Urothelium cell line (cell line): ENCODE results near the gene LIPE.
A peak's percentile ranks its signal among the peaks of the same experiment; 100 is the strongest.

ENCODE experiments used
- DNase-seq: peaks from one replicate; pipeline ENCODE4 v3.0.0; 2011; ENCODE audit warnings: low spot score, mixed read lengths
- FAIRE-seq: peaks from 2 replicates; lab custom pipeline; 2011; peaks lifted over from hg19 to GRCh38; lab: Jason Lieb, UNC

The LIPE gene

DNA sequence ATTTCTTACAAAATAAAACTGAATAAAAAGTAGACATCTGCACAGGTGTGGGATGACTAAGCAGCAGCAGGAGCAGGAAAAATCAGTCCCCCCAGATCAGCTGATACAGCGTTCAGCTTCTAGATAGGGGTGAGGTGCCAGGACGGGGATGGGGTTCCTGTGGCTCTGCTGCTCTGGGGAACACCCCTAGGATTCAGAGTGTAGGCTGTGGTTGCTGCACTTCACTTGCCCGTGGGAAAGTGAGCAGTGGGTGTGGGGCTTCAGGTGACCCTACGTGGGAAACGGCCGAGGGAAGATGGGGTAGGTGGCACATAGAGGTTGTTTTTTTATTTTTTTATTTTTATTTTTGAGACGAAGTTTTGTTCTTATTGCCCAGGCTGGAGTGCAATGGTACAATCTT is 18.8 kb upstream of the LIPE start:
- no peak for FAIRE-seq
- no peak for DNase-seq

DNA sequence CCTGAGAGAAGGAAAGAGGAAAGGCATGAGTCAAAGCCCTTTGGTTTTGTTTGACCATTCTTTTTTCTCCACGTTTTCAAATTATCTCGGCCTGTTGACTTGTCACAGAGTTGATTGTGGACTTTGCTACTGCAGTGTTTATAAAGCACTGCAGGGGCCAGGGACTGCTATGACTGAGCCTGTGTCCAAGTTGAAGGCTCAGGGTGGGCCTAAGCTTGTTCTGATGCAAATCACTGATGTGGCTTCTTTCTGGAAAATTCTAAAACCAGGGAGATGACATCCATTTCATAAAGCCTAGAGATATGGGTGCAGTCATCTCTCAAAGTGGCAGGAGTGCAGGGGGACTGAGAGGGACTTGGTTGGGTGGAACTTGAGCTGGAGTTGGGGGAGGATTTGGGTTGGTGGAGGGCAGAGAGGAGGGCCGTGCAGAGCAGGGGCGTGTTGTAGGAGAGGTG is 16.8 kb upstream of the LIPE start:
- FAIRE-seq (no peak), DNase-seq (no peak)

DNA sequence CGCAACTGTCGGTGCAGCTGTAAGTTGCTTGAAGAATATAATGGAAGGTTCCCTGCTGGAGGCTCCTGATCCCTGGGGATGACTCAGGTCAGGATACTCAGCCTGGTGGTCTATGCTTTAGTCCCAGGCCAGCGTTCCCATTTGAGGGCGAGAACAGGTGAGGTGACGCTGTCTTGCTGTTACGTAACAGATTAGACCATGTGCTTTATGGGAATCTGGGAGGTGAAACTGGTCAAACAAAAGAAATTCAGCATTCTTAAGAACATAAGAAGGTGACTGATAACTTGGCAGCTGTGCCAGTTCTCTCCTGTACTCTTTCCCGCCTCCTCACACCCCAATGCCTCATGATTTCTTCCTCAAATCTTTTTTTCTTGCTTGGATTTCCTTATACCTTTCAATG is 15.6 kb upstream of the LIPE start, which contains the start of gene CXCL17:
CXCL17 (minus strand) TSS at position 114 of the 400 bp plus-strand sequence. CDS start 114 bp downstream, outside the sequence.
- DNase-seq (no peak), FAIRE-seq (no peak)

DNA sequence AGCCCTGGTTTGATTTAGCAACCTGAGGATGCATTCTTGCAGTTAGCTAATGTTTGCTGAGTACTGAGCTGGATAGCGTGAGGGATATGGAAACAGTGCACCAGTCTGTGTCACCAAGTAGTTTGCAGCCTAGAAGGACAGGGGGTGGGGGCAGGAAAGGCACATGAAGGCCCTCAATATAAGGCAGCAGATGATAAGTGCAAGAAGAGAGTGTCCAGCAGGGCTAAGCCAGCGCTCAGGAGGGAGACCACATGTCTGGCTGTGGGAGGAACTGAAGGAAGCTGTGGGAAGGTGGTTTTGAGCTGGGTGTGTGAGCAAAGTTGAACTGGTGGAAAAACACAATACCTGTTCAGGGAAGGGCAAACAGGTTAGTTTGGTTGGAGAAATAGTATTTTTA is 13.9 kb upstream of the LIPE start:
- no peak for FAIRE-seq
- no peak for DNase-seq

DNA sequence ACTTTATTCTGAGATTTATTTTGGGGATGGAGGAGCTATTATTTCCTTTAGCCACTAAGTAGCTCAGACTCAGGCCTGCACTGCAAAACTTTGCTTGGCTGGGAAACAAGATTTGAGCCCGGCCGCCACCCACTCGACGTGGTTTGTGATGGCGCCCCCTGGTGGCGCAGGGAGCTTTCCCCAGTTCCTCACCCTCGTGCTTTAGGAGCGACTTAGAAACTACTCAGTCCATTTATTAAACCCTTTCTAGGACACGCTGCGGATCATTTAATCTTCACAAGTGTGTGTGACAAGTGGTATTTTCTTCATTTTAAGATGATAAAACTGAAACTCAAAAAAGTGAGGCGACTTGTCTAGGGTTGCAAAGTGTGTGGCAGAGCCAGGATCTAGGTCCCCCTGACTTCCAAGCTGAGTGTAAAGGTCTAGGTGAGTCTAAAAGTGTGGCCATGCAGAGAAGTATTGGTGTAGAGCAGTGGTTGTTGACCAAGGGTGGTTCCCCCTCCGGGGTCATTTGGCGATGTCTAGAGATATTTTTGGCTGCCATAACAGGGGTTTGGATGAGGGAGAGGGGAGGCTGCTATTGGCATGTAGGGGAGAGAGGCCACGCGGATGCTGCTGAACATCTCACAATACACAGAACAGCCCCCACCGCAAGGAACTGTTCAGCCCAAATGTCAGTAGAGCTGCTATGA is 13.3 kb upstream of the LIPE start:
- peak; percentile 78 for DNase-seq
- FAIRE-seq: no peak

DNA sequence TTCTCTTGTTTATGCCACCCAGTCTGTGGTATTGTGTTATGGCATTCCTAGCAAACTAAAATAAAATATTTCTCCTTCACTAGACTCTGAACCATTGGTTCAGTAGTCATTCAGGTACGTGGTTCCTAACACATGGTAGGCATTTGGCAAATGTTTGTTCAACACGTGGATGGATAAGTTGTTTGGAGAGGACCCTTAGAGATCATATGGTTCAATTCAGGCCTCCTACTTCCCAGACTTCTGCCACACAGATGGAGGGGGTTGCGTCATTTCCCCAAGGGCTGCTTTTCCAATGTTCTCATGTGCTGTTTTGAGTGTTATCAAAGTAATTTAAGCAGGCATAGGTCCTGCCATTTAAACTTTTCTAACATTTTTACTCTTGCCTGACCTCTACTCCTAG is 8.8 kb upstream of the LIPE start:
- FAIRE-seq (no peak), DNase-seq (no peak)

DNA sequence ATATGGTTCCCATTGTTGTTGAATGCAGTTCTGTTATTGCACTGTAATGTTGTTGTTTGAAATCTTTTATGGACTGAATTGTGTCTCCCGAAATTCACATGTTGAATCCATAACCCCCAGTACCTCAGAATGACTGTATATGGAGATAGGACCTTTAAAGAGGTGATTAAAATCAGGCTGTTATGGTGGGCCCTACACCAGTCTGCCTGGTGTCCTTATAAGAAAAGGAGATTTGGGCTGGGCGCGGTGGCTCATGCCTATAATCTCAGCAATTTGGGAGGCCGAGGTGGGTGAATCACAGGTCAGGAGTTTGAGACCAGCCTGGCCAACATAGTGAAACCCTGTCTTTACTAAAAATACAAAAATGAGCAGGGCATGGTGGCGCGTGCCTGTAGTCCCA is 8.1 kb upstream of the LIPE start:
- FAIRE-seq: no peak
- DNase-seq: no peak

DNA sequence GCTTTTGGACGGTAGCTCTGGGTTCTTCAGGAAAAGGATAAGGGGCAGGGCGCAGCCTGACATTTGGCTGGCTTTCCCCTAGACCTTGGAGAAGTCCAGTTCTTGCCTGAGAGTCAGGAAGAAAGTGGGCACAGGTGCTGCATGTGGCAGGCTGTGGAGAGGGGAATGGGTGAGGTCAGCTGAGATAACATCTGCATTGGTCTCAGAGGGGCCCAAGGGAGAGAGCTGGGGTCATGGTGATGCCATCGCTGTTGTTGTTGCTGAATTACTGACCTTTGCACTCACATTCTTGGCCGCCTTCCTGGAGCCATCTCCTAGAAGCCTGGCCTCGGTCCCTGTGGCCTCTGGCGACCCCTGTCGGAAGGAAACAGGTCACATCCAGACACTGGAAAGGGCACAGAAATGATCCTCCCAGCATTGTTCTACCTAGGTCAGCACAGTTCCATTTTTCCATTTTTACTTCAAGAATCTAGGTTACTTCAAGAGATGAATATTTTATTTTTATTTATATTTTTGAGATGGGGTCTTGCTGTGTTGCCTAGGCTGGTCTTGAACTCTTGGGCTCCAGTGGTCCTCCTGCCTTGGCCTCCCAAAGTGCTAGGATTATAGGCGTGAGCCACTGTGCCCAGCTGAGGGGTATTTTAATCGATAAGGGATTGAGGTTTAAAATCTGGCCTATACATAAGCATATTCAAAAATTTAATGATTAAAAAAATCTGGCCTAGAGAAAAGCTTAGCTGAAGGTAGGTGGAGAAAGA is 6.5 kb upstream of the LIPE start:
- DNase-seq (peak; percentile 50), FAIRE-seq (no peak)

DNA sequence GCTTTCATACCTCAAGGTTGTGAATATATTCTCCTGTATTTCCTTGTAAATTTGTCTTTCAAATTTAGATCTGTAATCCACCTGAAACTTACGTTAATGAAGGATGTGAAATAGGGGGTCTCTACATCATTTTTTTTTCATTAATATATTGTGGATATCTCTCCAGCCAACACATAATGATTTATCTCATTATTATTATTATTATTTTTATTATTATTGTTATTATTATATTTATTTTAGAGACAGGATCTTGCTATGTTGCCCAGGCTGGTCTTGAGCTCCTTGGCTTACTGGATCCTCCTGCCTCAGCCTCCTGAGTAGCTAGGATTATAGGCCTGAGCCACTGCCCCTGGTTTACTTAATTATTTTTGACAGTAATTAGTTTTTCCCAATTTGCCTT is 4.3 kb upstream of the LIPE start:
- DNase-seq: no peak
- no peak for FAIRE-seq

DNA sequence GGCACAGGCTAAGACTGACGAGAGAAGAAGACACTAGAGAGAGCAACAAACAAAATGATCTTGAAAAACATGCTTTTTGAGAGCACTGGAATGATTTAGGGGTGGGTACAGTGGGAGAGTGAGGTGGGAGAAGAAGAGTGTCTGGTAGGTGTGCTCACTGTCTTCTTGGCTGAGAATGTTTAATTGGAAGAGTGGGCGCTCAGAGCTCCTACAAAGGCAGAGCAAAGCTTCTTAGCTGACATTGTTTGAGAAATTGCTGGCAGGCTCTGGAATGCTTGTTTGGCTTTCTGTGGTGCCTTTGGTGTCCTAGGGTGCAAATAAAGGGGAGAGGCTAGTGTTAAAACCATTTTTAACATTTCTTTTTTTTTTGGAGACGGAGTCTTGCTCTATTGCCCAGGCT is 1.5 kb upstream of the LIPE start:
- DNase-seq (no peak), FAIRE-seq (no peak)

DNA sequence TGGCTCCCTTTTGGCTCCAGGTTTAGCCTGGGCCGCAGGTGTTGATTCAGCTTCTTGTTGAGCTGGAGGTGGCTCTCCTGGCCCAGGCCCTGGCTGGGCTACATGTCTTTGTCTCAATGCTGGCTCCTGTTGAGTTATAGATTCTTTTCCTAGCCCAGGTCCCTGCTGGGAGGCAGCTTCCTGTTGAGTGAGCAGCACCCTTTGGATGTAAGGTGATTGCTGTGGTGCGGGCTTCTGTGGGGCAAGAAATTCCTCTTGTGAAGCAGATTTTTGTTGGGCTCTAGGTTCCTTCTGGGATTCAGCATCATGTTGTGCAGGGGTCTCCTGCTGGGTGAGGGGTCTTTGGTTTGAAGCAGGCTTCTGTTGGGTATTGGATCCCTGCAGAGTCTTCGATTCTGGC is 545 bp downstream of the LIPE start:
- DNase-seq: no peak
- FAIRE-seq: no peak

DNA sequence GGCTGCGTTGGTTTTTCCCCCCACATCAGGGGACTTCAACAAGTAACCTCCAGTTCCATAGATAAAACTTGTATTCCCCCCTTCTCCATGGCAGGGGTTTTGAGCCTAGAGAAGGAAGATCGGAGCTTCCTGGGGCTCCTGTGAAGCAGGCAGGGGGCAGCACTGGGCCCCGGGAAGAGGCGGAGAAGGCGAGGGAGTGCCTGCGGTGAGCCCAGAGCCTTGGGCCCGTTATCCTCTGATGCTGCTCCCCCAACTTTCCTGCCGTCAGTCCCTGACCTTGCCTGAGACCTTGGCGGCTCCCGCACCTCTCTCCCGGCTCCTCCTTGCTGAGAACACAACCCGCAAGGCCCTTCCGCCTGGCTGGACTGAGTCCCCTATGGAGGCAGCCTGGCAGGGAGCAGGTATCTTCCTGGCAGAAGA is 2.5 kb downstream of the LIPE start:
- DNase-seq: no peak
- no peak for FAIRE-seq

DNA sequence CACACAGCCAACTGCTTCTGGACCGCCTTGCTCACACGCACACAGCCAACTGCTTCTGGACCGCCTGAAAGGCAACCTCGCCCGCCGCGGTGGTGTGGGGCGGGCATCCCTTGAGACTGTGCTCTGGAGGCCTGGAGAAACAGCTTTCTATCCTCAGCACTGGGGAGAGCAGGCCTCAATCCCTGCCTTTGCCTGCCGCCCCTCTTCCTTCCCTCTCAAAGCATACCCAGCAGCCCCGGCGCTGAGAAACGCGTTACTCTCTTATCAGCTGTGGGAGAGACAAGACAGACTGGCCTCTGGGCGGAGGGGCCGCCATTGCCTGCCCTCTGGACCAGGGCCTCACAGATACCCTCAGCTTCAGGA is 2.9 kb downstream of the LIPE start:
- DNase-seq (no peak), FAIRE-seq (no peak)

DNA sequence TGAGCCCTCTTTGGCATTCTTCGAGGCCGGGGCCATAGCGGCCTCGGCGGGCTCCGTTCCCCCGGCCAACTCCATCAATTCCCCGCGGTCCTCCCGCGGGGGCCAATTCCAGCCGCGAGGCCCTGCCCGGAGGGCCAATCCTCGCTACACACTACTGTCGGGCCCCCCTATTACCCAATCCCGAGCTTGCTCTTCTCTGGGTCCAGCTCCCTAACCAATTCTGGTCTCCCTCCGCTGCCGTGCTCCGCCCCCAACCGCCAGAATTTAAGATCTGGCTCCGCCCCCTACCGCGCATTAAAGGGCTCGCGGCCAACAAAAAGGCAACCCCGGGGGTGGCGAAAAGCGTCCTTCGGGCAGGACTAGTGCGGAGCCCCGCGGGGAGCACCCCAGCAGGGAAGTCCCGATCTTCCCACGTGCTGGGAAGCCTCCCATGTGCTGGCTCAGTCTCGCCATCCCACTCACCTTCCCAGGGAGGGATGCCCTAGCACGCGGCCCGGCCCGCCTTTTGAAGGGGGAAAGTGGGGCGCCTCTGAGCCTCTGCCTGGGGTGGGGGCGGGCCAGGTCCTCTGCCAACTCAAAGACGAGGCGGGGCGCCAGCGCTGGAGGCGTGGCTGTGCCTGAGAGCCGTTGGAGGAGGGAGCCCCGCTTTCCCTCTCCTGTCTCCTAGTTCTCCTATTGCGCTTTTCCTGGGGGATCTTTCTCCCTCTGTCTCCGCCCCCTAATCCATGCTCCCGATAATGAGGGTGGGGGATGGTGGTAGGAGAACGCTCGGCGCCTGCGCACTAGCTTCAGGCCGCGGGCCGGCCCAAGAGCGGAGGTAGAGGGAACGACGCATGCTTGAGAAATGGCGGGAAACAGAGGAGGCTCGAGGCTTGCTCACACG is 3.5 kb downstream of the LIPE start:
- FAIRE-seq: no peak
- DNase-seq: peak; percentile 95

DNA sequence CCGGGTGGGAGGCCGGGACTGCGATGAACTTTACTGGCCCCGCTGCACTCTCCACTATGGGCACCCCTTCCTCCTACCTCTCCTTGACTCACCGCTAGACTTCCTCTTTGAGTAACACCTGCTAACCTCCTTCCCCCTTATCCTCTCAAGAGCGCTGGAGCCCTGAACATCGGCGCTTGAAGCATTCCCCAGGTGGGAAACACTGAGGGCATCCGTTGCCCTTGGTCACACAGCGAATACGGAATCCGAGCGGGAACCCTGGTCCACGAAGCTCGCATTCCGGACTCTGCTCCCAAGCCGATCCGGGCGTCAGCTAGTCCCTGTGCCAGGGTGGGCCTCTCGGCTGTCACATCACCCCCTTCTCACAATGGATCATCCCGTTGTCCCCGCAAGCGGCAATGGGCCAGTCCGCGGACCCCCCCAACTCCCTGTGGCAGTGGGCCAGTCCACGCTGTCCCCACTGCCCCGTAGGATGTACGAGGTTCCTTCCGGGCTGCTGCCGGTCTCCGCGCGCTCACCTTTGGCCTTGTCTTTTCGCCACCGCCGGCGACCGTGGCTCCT is 4.2 kb downstream of the LIPE start:
- no peak for FAIRE-seq
- peak; percentile 47 for DNase-seq

DNA sequence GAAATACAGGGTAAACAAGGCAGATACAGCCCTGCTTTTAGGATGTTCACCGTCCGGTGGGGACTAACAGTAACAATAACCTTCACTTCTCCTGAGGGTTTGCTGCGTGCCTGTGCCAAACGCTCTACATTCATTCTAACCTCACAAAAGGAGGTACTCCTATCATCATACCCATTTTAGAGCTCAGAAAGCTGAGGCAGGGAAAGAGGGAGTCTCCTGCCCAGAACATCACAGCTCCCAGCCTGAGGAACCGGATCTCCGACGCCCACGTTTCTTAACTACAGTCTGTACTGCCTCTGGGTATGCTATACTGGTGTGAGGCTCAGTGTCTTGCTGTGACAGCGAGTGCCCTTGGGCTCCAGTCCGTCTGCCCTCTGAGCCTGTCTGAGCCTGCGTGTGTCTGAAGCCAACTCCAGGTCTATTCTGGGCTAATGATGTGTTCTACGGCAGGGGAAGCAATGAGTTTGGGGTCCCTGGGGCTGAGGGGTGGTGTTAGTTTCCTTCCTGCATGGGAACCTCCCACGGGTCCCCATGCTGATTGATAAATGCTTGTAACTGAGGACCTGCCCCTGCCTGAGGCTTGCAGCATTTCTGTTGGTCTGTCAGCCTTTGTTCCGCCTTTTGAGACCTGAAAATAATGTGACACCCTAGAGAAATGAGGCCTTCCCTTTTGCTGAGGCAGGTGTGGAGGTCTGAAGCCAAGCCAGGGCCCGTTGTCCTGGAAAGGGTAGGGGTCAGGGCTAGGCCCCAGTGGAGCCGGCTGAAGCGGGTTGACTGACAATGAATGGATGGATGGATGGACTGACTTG is 4.9 kb downstream of the LIPE start:
- no peak for FAIRE-seq
- DNase-seq: no peak

DNA sequence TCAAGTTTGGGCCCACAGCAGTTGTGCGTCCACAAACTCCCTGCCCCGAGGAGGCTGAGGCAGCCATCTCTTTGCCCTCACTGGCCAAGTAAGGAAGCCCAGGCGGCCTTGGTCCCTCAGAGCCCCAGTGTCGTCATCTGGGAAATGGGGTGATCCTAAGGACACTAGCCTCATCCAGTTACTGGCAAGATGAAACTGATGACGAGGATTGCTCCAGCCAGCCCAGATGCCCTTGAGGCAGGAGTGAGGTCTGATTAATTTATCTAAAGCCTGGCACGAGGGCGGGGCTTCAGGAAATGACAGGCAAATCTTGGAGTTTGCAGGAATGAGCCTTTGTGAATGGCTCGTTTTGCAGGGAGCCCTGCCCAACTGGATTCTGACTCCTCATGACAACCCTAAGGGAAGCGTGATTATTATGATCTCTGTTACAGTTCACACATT is 5.6 kb downstream of the LIPE start:
- no peak for DNase-seq
- no peak for FAIRE-seq

DNA sequence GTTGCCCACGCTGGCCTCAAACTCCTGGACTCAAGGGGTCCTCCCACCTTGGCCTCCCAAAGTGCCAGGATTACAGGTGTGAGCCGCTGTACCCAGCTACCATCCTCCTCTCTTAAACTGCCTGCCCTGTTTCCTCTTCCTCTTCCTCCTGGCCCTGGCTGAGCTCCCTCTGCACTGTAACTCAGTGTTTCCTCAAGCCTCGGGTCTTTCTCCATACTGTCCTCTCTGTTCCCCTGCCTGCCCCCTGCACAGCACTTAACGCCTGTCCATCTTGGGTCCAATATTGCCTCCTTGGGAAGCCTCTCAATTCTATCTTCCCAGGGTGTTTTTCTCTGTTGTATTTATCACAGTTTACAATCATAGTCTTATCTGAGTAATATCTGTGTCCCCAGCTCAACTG is 6.1 kb downstream of the LIPE start:
- FAIRE-seq (no peak), DNase-seq (no peak)

DNA sequence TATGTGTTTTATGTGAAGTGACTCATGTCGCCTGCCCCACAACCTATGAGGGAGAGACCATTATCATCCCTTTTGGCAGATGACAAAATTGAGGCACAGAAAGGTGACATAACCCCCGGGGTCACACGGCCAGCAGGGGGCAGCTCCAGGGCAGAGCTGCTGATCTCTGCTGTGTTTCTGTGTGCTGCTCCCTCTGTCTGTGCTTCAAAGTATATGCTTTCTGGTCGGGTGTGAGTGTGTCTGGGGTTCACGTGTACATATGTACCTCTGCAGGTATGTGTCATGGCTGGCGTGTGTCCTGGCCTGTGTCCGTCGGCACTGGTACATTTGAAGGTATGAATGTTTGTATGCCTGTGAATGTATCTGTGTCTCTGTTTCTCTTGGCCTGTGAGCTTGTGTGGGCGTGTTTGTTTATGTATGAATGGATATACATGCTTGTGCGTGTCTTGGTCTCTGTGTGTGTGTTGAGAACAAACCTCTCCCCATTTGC is 7.1 kb downstream of the LIPE start:
- DNase-seq (peak; percentile 74), FAIRE-seq (no peak)

DNA sequence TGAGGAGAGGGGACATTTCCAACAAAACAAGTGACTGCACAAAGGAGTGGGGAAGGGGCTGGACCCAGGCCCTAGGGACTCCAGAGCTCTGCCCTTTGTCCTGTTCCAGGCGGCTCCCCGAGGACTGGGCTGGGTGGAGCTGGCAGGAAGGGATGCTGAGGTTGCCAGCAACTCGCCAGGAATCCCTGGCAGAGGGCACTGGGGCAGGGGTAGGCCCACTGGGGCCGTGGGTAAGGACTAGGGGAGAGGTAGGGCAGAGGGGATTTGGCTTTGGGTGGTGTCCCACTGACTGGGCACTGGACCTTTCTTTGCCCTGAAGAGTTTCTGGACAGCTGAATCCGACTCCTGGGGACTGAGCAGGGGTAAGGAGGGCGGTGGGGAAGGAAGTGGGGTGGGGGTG is 7.9 kb downstream of the LIPE start:
- FAIRE-seq: no peak
- no peak for DNase-seq
